Transverse colon (tissue), 3 donors: Measurements from ENCODE around the gene SMPD4.
"Not testable (repeated sequence)": the region's sequence is repeated elsewhere in the genome, so short reads cannot be mapped to it uniquely, and the experiment has no call there.

Experiments
- EP300 ChIP-seq: sonication (generic); formaldehyde crosslinking; IDR thresholded peaks from one replicate; pipeline ENCODE4 v1.6.1; 2017; ENCODE audit warnings: antibody characterized with exemption, low read depth
- POLR2AphosphoS5 ChIP-seq, 3 donors: sonication (generic); formaldehyde crosslinking; IDR thresholded peaks; one replicate each; pipeline ENCODE4 v1.6.1; 2016; ENCODE audit warnings: antibody characterized with exemption in 3 of 3

DNA sequence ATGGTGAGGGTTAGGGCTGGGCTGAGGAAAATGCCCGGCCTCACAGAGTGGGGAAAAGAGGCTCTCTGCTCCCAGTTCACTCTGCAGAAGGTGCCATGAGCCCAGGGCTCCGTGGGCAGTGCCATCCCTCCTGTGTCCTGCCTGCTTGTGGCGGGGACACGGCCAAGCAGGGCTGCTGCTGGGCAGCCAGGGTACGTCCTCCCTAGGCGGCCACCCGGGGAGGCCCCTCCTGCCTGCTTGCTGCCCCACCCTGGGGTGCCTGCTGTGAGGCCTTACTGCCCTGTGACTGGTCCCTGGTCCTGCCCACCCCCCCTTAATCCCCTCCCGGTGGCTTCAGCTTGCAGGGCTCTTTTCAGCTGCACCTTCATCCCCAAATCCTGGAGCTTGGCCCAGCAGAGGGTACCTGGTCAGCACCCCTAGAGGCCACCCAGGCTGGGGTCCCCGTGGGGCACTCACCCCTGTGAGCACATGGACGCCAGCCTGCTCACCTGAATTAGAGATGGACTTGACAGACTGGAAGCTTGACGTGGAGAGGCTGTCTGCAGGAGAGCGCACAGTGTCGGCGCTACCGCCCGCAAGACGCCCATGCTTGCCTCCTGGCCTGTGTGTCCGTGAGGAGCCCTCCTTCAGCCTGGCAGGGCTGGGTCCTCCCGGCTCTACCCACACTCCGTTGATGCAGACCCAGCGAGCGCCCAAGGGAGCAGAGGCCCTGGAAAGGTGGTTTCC lies 39.6 kb downstream of the SMPD4 start:
- TF ChIP-seq POLR2AphosphoS5 (IDR thresholded peaks at IDR 0.05); EP300: not testable (repeated sequence)
